ENCODE results near the gene ZNF277.

GRCh38 chr7:112162784-112163506 lies 43.5 kb upstream of the ZNF277 start:
- TF ChIP-seq CTCF (IDR thresholded peaks at IDR 0.05): no peak
- TF ChIP-seq POLR2AphosphoS5 (IDR thresholded peaks at IDR 0.05): no peak
- TF ChIP-seq POLR2A (IDR thresholded peaks at IDR 0.05): no peak
- no peak for TF ChIP-seq EP300 (IDR thresholded peaks at IDR 0.05; ENCODE audit: low read depth)

Data from transverse colon (tissue), 4 donors.